ENCODE results near the gene TTC23. TPM values are rescaled to one million over a fixed set of nuclear protein-coding genes. Genes with fewer than 3 reads are reported as not detected.

The TTC23 gene
- total and polyA plus RNA-seq, 7 experiments from 2014 or later = 0.34 to 4.0 (median 0.92) TPM

DNA sequence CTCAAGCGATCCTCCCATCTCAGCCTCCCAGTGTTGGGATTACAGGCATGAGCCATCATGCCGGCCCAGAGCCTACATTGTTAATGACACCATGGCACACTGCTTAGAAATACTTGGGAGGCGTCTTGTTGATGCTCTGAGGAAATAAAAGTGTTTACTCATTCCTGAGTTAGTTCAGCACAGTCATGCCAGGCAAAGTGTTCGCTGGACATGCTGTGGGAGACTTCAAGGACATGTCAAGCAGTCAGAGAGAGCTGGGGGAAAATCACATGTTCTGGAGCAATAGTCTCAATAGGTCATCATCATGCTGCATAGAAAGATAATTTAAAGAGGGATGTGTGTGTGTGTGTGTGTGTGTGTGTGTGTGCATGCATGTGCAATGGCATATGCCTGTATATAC lies 37.5 kb downstream of the TTC23 start:
- CTCF ChIA-PET = interaction anchor here (0.6 kb wide), 1 partner anchor 1514 kb away, joined by 3 read pairs; no protein-coding TSS in a partner anchor
- no peak for ATAC-seq
- no peaks in the 10 kb centered on the region for H3K9me3 Mint-ChIP-seq

GRCh38 chr15:99210334-99210733 lies 39.0 kb downstream of the TTC23 start:
- Histone ChIP-seq H3K36me3 (ENCODE audit: control insufficient read depth in 2 of 3, insufficient read depth in 3 of 3, low read length in 3 of 3) (no peaks in the 10 kb centered on the region), H3K27me3 (ENCODE audit: control insufficient read depth in 2 of 2, insufficient read depth in 2 of 2, low read length in 2 of 2) (no peaks in the 10 kb centered on the region), H3K4me1 (ENCODE audit: control insufficient read depth in 2 of 2, insufficient read depth in 2 of 2, low read length in 2 of 2) (no peaks in the 10 kb centered on the region), H3K4me3 (ENCODE audit: low read length) (no peak overlapping the region), H3K27ac (ENCODE audit: low read depth, low read length) (no peak overlapping the region), H3K9me3 (ENCODE audit: control insufficient read depth in 2 of 3, low read length in 3 of 3) (no peaks in the 10 kb centered on the region)
- H3K36me3 Mint-ChIP-seq = no peaks in the 10 kb centered on the region
- H3K4me3 Mint-ChIP-seq = no peak overlapping the region
- ATAC-seq (no peak), DNase-seq (no peak)
- H3K4me1 Mint-ChIP-seq = no peaks in the 10 kb centered on the region
- POLR2A ChIA-PET = no interaction called here
- no peaks in the 10 kb centered on the region for H3K9me3 Mint-ChIP-seq
- peaks cover 2 to 21% (median 15%) of the 10 kb centered on the region in 5 donors for H3K27me3 Mint-ChIP-seq
- CTCF ChIA-PET = interaction anchor here (0.6 to 1.0 kb wide), 3 partner anchors 13 to 107 kb away, joined by 3 read pairs; no protein-coding TSS in a partner anchor
- intact Hi-C loops (cut with micrococcal nuclease) = no loop called here
- no peak overlapping the region for H3K27ac Mint-ChIP-seq

More for the DNA sequence above, 37.5 kb downstream of the TTC23 start:
- Mint-ChIP-seq H3K27ac (peak overlapping the region in 1 of 9 donors; percentile 13), H3K4me3 (no peak overlapping the region), H3K36me3 (no peaks in the 10 kb centered on the region), H3K4me1 (no peaks in the 10 kb centered on the region), H3K27me3 (peaks cover 0 to 13% (median 6%) of the 10 kb centered on the region in 5 donors)
- no peaks in the 10 kb centered on the region for H3K4me1 ChIP-seq (ENCODE audit: control insufficient read depth in 2 of 2, insufficient read depth in 2 of 2, low read length in 2 of 2)
- no peaks in the 10 kb centered on the region for H3K36me3 ChIP-seq (ENCODE audit: control insufficient read depth in 2 of 3, insufficient read depth in 3 of 3, low read length in 3 of 3)
- H3K9me3 ChIP-seq (ENCODE audit: control insufficient read depth in 2 of 3, low read length in 3 of 3) = no peaks in the 10 kb centered on the region
- no peak overlapping the region for H3K27ac ChIP-seq (ENCODE audit: low read depth, low read length)
- DNase-seq = no peak
- POLR2A ChIA-PET = no interaction called here
- no peaks in the 10 kb centered on the region for H3K27me3 ChIP-seq (ENCODE audit: control insufficient read depth in 2 of 2, insufficient read depth in 2 of 2, low read length in 2 of 2)
- H3K4me3 ChIP-seq (ENCODE audit: low read length) = no peak overlapping the region
- intact Hi-C loops (cut with micrococcal nuclease) = no loop called here

- Histone ChIP-seq H3K4me3 (ENCODE audit: low read length) (no peak overlapping the region), H3K4me1 (ENCODE audit: control insufficient read depth in 2 of 2, insufficient read depth in 2 of 2, low read length in 2 of 2) (no peaks in the 10 kb centered on the region), H3K36me3 (ENCODE audit: control insufficient read depth in 2 of 3, insufficient read depth in 3 of 3, low read length in 3 of 3) (no peaks in the 10 kb centered on the region), H3K27me3 (ENCODE audit: control insufficient read depth in 2 of 2, insufficient read depth in 2 of 2, low read length in 2 of 2) (no peaks in the 10 kb centered on the region), H3K27ac (ENCODE audit: low read depth, low read length) (no peak overlapping the region), H3K9me3 (ENCODE audit: control insufficient read depth in 2 of 3, low read length in 3 of 3) (no peaks in the 10 kb centered on the region)
- H3K4me1 Mint-ChIP-seq = no peaks in the 10 kb centered on the region
- ATAC-seq (no peak), DNase-seq (no peak)
- intact Hi-C loops (cut with micrococcal nuclease) = no loop called here
- H3K27me3 Mint-ChIP-seq = peaks cover 0 to 23% (median 15%) of the 10 kb centered on the region in 5 donors
- H3K9me3 Mint-ChIP-seq = no peaks in the 10 kb centered on the region
- CTCF ChIA-PET = interaction anchor here (0.8 kb wide), 1 partner anchor 14 kb away, joined by 3 read pairs; no protein-coding TSS in a partner anchor
- no peaks in the 10 kb centered on the region for H3K36me3 Mint-ChIP-seq
- no peak overlapping the region for H3K27ac Mint-ChIP-seq
- POLR2A ChIA-PET = no interaction called here
- H3K4me3 Mint-ChIP-seq = no peak overlapping the region
These were observed 40.1 kb downstream of the TTC23 start for GRCh38 chr15:99209326-99209725.

- Histone ChIP-seq H3K9me3 (ENCODE audit: control insufficient read depth in 2 of 3, low read length in 3 of 3) (no peaks in the 10 kb centered on the region), H3K4me1 (ENCODE audit: control insufficient read depth in 2 of 2, insufficient read depth in 2 of 2, low read length in 2 of 2) (no peaks in the 10 kb centered on the region), H3K4me3 (ENCODE audit: low read length) (no peak overlapping the region), H3K27ac (ENCODE audit: low read depth, low read length) (no peak overlapping the region), H3K36me3 (ENCODE audit: control insufficient read depth in 2 of 3, insufficient read depth in 3 of 3, low read length in 3 of 3) (no peaks in the 10 kb centered on the region), H3K27me3 (ENCODE audit: control insufficient read depth in 2 of 2, insufficient read depth in 2 of 2, low read length in 2 of 2) (no peaks in the 10 kb centered on the region)
- H3K36me3 Mint-ChIP-seq = no peaks in the 10 kb centered on the region
- no peak for DNase-seq
- H3K27ac Mint-ChIP-seq = no peak overlapping the region
- ChIA-PET POLR2A (no interaction called here), CTCF (no interaction called here)
- no peaks in the 10 kb centered on the region for H3K4me1 Mint-ChIP-seq
- no peak for ATAC-seq
- H3K27me3 Mint-ChIP-seq = peaks cover 0 to 28% (median 15%) of the 10 kb centered on the region in 5 donors
- H3K4me3 Mint-ChIP-seq = no peak overlapping the region
- intact Hi-C loops (cut with micrococcal nuclease) = no loop called here
- peaks cover 0 to 2% (median 0%) of the 10 kb centered on the region in 11 donors for H3K9me3 Mint-ChIP-seq
These were observed 41.7 kb downstream of the TTC23 start for GRCh38 chr15:99207672-99208071.

- no peak overlapping the region for H3K4me3 Mint-ChIP-seq
- no peaks in the 10 kb centered on the region for H3K27me3 ChIP-seq (ENCODE audit: control insufficient read depth in 2 of 2, insufficient read depth in 2 of 2, low read length in 2 of 2)
- CTCF ChIA-PET = interaction anchor here (0.6 kb wide), 1 partner anchor 45 kb away, joined by 3 read pairs; no protein-coding TSS in a partner anchor
- ATAC-seq (no peak), DNase-seq (no peak)
- H3K9me3 ChIP-seq (ENCODE audit: control insufficient read depth in 2 of 3, low read length in 3 of 3) = no peaks in the 10 kb centered on the region
- H3K36me3 ChIP-seq (ENCODE audit: control insufficient read depth in 2 of 3, insufficient read depth in 3 of 3, low read length in 3 of 3) = no peaks in the 10 kb centered on the region
- peaks cover 0 to 7% (median 0%) of the 10 kb centered on the region in 7 donors for H3K4me1 Mint-ChIP-seq
- no peaks in the 10 kb centered on the region for H3K4me1 ChIP-seq (ENCODE audit: control insufficient read depth in 2 of 2, insufficient read depth in 2 of 2, low read length in 2 of 2)
- intact Hi-C loops (cut with micrococcal nuclease) = no loop called here
- H3K27ac Mint-ChIP-seq = no peak overlapping the region
- peaks cover 0 to 6% (median 0%) of the 10 kb centered on the region in 5 donors for H3K36me3 Mint-ChIP-seq
- H3K9me3 Mint-ChIP-seq = peaks cover 0 to 2% (median 0%) of the 10 kb centered on the region in 11 donors
- H3K27me3 Mint-ChIP-seq = peaks cover 0 to 23% (median 15%) of the 10 kb centered on the region in 5 donors
- no peak overlapping the region for H3K4me3 ChIP-seq (ENCODE audit: low read length)
- POLR2A ChIA-PET = no interaction called here
- no peak overlapping the region for H3K27ac ChIP-seq (ENCODE audit: low read depth, low read length)
These were observed 47.2 kb downstream of the TTC23 start for GRCh38 chr15:99202176-99202552.

GRCh38 chr15:99201408-99202175 lies 47.8 kb downstream of the TTC23 start:
- H3K4me1 Mint-ChIP-seq = peaks cover 0 to 7% (median 0%) of the 10 kb centered on the region in 7 donors
- no peak overlapping the region for H3K4me3 Mint-ChIP-seq
- H3K27ac Mint-ChIP-seq = no peak overlapping the region
- intact Hi-C loops (cut with micrococcal nuclease) = no loop called here
- H3K9me3 Mint-ChIP-seq = peaks cover 0 to 2% (median 0%) of the 10 kb centered on the region in 11 donors
- Histone ChIP-seq H3K27me3 (ENCODE audit: control insufficient read depth in 2 of 2, insufficient read depth in 2 of 2, low read length in 2 of 2) (no peaks in the 10 kb centered on the region), H3K9me3 (ENCODE audit: control insufficient read depth in 2 of 3, low read length in 3 of 3) (no peaks in the 10 kb centered on the region), H3K4me3 (ENCODE audit: low read length) (no peak overlapping the region), H3K4me1 (ENCODE audit: control insufficient read depth in 2 of 2, insufficient read depth in 2 of 2, low read length in 2 of 2) (no peaks in the 10 kb centered on the region), H3K36me3 (ENCODE audit: control insufficient read depth in 2 of 3, insufficient read depth in 3 of 3, low read length in 3 of 3) (no peaks in the 10 kb centered on the region), H3K27ac (ENCODE audit: low read depth, low read length) (no peak overlapping the region)
- ChIA-PET POLR2A (interaction anchor here (0.6 kb wide), 1 partner anchor 13 kb away, joined by 3 read pairs; no protein-coding TSS in a partner anchor), CTCF (no interaction called here)
- peaks cover 0 to 6% (median 0%) of the 10 kb centered on the region in 5 donors for H3K36me3 Mint-ChIP-seq
- DNase-seq (no peak), ATAC-seq (no peak)
- H3K27me3 Mint-ChIP-seq = peaks cover 0 to 20% (median 11%) of the 10 kb centered on the region in 5 donors

DNA sequence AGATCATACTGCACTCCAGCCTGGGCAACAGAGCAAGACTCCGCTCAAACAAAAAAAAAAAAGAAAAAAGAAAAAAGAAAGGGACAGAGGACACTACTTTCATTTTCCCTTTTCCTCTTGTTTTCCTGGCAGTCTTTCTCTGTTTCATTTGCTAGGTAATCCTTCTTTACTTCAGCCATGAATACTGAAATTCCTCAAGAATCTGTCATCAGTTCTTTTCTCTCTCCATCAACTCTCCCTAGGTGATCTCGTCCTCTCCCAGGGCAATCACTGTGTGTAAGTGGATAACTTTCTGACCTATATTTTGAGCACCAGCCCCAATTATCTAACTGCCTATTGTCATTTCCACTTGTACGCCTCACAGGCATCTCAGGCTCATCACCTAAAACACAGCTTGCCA lies 51.5 kb downstream of the TTC23 start:
- H3K27me3 Mint-ChIP-seq = no peaks in the 10 kb centered on the region
- H3K27me3 ChIP-seq (ENCODE audit: control insufficient read depth in 2 of 2, insufficient read depth in 2 of 2, low read length in 2 of 2) = no peaks in the 10 kb centered on the region
- ChIA-PET CTCF (no interaction called here), POLR2A (no interaction called here)
- H3K27ac ChIP-seq (ENCODE audit: low read depth, low read length) = no peak overlapping the region
- H3K9me3 Mint-ChIP-seq = peaks cover 0 to 2% (median 0%) of the 10 kb centered on the region in 11 donors
- H3K4me1 Mint-ChIP-seq = peaks cover 0 to 7% (median 0%) of the 10 kb centered on the region in 7 donors
- no peaks in the 10 kb centered on the region for H3K4me1 ChIP-seq (ENCODE audit: control insufficient read depth in 2 of 2, insufficient read depth in 2 of 2, low read length in 2 of 2)
- intact Hi-C loops (cut with micrococcal nuclease) = no loop called here
- no peaks in the 10 kb centered on the region for H3K36me3 ChIP-seq (ENCODE audit: control insufficient read depth in 2 of 3, insufficient read depth in 3 of 3, low read length in 3 of 3)
- no peak for ATAC-seq
- no peak overlapping the region for H3K4me3 ChIP-seq (ENCODE audit: low read length)
- H3K4me3 Mint-ChIP-seq = no peak overlapping the region
- H3K36me3 Mint-ChIP-seq = peaks cover 0 to 6% (median 0%) of the 10 kb centered on the region in 5 donors
- no peaks in the 10 kb centered on the region for H3K9me3 ChIP-seq (ENCODE audit: control insufficient read depth in 2 of 3, low read length in 3 of 3)
- no peak for DNase-seq
- H3K27ac Mint-ChIP-seq = no peak overlapping the region

Data from naive thymus-derived CD4-positive, alpha-beta T cell (primary cell).